HFFc6 (cell line): ENCODE results near the gene GALC. TPM values are rescaled to one million over a fixed set of nuclear protein-coding genes. Genes with fewer than 3 reads are reported as not detected.

ENCODE experiments used
- DNase-seq: peaks from one replicate; pipeline ENCODE4 v3.0.0-alpha.2; 2018
- H3K27ac Mint-ChIP-seq: 2 replicates; pipeline ENCODE4 v1.8.0; 2020; ENCODE audit warnings: mild to moderate bottlenecking, mixed read lengths
- H3K27me3 Mint-ChIP-seq: 2 replicates; pipeline ENCODE4 v1.8.0; 2021; ENCODE audit warnings: mild to moderate bottlenecking, moderate library complexity, mixed read lengths; ENCODE audit not compliant: insufficient read depth
- H3K36me3 Mint-ChIP-seq: 2 replicates; pipeline ENCODE4 v1.8.0; 2021; ENCODE audit warnings: low read depth, mixed read lengths
- H3K4me1 Mint-ChIP-seq: 2 replicates; pipeline ENCODE4 v1.8.0; 2020; ENCODE audit warnings: low read depth, mixed read lengths
- H3K4me3 Mint-ChIP-seq: 2 replicates; pipeline ENCODE4 v1.8.0; 2020; ENCODE audit warnings: mild to moderate bottlenecking, moderate library complexity, mixed read lengths
- H3K9me3 Mint-ChIP-seq: 2 replicates; pipeline ENCODE4 v1.8.0; 2020; ENCODE audit warnings: mild to moderate bottlenecking, mixed read lengths
- total RNA-seq, 6 experiments: library from RNA; stranded (reverse); fragmentation: NEBNext Ultra II Directional; extraction: Animal tissue kit (Norgen Biotek cat#: 25700); gene quantifications; 2 replicates in 1 of 6; 3 replicates in 5 of 6; pipeline ENCODE4 v1.2.3, GENCODE V29; 2021
- TF ChIP-seq, protein P1 (sequence below): fragments of 200-600 bp; sonication (generic); IDR thresholded peaks from 2 replicates; pipeline ENCODE4 v1.5.0; 2021; ENCODE audit warnings: antibody characterized with exemption, mild to moderate bottlenecking

Gene GALC
- total RNA-seq, 6 experiments from 2014 or later: 9.3 to 11.8 (median 10.8) TPM

- H3K9me3 Mint-ChIP-seq: no peaks in the 10 kb centered on the region
- no peak for DNase-seq
Measured at GRCh38 chr14:87955501-87955900, 37.5 kb downstream of the GALC start.

GRCh38 chr14:87952307-87953094, 40.5 kb downstream of the GALC start:
- TF ChIP-seq, protein P1, sequence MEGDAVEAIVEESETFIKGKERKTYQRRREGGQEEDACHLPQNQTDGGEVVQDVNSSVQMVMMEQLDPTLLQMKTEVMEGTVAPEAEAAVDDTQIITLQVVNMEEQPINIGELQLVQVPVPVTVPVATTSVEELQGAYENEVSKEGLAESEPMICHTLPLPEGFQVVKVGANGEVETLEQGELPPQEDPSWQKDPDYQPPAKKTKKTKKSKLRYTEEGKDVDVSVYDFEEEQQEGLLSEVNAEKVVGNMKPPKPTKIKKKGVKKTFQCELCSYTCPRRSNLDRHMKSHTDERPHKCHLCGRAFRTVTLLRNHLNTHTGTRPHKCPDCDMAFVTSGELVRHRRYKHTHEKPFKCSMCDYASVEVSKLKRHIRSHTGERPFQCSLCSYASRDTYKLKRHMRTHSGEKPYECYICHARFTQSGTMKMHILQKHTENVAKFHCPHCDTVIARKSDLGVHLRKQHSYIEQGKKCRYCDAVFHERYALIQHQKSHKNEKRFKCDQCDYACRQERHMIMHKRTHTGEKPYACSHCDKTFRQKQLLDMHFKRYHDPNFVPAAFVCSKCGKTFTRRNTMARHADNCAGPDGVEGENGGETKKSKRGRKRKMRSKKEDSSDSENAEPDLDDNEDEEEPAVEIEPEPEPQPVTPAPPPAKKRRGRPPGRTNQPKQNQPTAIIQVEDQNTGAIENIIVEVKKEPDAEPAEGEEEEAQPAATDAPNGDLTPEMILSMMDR: no peak
- Mint-ChIP-seq H3K4me1 (peaks cover 9% of the 10 kb centered on the region; the same call in 1 of the 2 replicates), H3K27me3 (no peaks in the 10 kb centered on the region), H3K27ac (no peak overlapping the region), H3K4me3 (no peak overlapping the region), H3K9me3 (no peaks in the 10 kb centered on the region), H3K36me3 (no peaks in the 10 kb centered on the region)
- no peak for DNase-seq

More at GRCh38 chr14:87955501-87955900, 37.5 kb downstream of the GALC start:
- H3K4me3 Mint-ChIP-seq: no peak overlapping the region; the same call in 1 of the 2 replicates
- H3K36me3 Mint-ChIP-seq: peaks cover 5% of the 10 kb centered on the region
- H3K27me3 Mint-ChIP-seq: no peaks in the 10 kb centered on the region
- TF ChIP-seq, protein P1: no peak
- peaks cover 9% of the 10 kb centered on the region; the same call in 1 of the 2 replicates for H3K4me1 Mint-ChIP-seq
- H3K27ac Mint-ChIP-seq: no peak overlapping the region

DNA sequence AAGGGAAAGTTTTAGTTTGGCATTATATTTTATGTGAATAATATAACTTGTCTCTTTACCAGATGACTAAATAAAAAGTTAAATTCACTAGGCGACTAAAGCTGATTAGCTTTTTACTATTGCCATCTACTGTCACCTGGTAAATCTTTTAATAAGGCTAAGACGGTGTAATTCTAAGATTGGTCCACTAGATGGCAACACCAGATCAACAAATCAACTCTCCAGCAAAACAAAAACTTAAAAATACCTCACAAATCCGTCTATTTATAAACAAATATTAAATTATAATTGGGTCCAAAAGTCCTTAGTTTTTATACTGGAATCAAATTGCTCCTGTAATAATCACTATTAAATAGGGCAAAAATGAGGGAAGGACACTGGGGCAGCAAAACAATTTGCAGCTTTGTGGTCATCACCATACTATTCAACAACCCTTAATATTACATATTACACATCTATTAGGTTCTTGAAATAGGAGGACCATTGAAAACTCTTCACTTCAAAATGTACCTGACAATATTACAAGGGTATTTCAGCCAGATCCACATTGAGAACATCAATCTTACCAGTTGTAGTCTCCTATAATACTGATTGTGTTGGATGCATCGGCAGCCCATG, 47.9 kb downstream of the GALC start:
- Mint-ChIP-seq H3K4me3 (no peak overlapping the region), H3K36me3 (no peaks in the 10 kb centered on the region), H3K4me1 (no peaks in the 10 kb centered on the region), H3K27me3 (no peaks in the 10 kb centered on the region), H3K9me3 (no peaks in the 10 kb centered on the region), H3K27ac (no peak overlapping the region)
- TF ChIP-seq, protein P1: peak; percentile 88
- peak; percentile 26 for DNase-seq

DNA sequence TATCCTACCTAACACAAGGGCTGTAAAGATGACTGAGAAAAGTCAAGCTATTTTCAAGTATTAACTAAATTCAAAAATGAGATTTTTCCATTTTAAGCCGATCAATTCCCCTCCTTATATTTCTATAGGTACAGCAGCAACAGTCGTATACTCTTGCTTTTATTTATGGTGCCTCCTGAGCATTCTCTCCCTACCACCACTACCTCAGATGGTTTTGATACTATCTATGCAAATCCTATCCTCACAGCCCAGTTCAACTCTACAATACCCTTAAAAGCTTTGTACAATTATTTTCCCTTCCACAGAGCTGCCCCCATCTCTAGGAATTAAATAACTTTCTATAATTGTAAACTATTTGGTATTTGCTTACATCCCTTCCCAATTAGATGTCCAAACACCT, 52.1 kb downstream of the GALC start:
- Mint-ChIP-seq H3K9me3 (no peaks in the 10 kb centered on the region), H3K27me3 (no peaks in the 10 kb centered on the region), H3K4me1 (no peaks in the 10 kb centered on the region), H3K4me3 (no peak overlapping the region), H3K36me3 (no peaks in the 10 kb centered on the region), H3K27ac (no peak overlapping the region)
- no peak for DNase-seq
- TF ChIP-seq, protein P1: no peak

DNA sequence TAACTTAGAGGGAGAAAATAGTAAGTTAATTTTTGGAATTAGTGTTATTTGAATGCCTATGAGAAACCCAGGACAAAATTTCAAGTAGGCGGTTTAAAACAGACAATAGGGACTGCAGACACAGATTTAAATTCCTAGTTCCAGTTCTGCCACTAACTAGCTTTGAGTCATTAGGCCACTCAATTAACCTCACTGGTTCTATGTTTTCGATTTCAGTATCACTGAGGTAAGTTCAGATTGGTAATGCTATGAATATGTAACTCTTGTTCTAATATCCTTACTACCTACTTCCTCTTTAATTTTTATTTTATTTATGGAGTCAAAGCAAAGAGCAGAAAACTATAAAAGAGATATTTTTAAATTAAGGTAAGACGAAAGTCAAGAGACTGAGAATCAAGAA, 52.6 kb downstream of the GALC start:
- DNase-seq: no peak
- no peak overlapping the region for H3K4me3 Mint-ChIP-seq
- no peaks in the 10 kb centered on the region for H3K27me3 Mint-ChIP-seq
- no peak overlapping the region for H3K27ac Mint-ChIP-seq
- no peaks in the 10 kb centered on the region for H3K36me3 Mint-ChIP-seq
- TF ChIP-seq, protein P1: no peak
- H3K9me3 Mint-ChIP-seq: no peaks in the 10 kb centered on the region
- no peaks in the 10 kb centered on the region for H3K4me1 Mint-ChIP-seq
